Smooth muscle cell (in vitro differentiated cells): ENCODE results near the gene ABHD8. TPM values are rescaled to one million over a fixed set of nuclear protein-coding genes. Genes with fewer than 3 reads are reported as not detected.

ENCODE experiments used
- DNase-seq: peaks from one replicate; lab custom pipeline; 2025; ENCODE audit not compliant: unreplicated experiment; lab: John Stamatoyannopoulos, UW
- H2AFZ ChIP-seq: fragments of 200-600 bp; sonication (generic); 2 replicates; pipeline ENCODE4 v1.6.0; 2016; ENCODE audit warnings: antibody characterized with exemption, low read depth, mild to moderate bottlenecking
- H3F3A ChIP-seq: fragments of 200-600 bp; sonication (generic); 2 replicates; pipeline ENCODE4 v1.6.0; 2017; ENCODE audit warnings: antibody characterized with exemption, low read depth
- H3K27ac ChIP-seq: fragments of 200-600 bp; sonication (generic); 2 replicates; pipeline ENCODE4 v1.5.1; 2016; ENCODE audit warnings: low read depth, mild to moderate bottlenecking
- H3K27me3 ChIP-seq: fragments of 200-600 bp; sonication (generic); 2 replicates; pipeline ENCODE4 v1.6.1; 2016; ENCODE audit warnings: low read depth, mild to moderate bottlenecking
- H3K36me3 ChIP-seq: fragments of 200-600 bp; sonication (generic); 2 replicates; pipeline ENCODE4 v1.5.1; 2016; ENCODE audit warnings: low read depth
- H3K4me1 ChIP-seq: fragments of 200-600 bp; sonication (generic); 2 replicates; pipeline ENCODE4 v1.5.1; 2016; ENCODE audit warnings: low read depth
- H3K4me2 ChIP-seq: fragments of 200-600 bp; sonication (generic); 2 replicates; pipeline ENCODE4 v1.6.0; 2016; ENCODE audit warnings: mild to moderate bottlenecking
- H3K4me3 ChIP-seq: fragments of 200-600 bp; sonication (generic); 2 replicates; pipeline ENCODE4 v1.5.1; 2016; ENCODE audit warnings: mild to moderate bottlenecking
- H3K79me2 ChIP-seq: fragments of 200-600 bp; sonication (generic); 2 replicates; pipeline ENCODE4 v1.6.0; 2016; ENCODE audit warnings: low read depth, mild to moderate bottlenecking
- H3K9ac ChIP-seq: fragments of 200-600 bp; sonication (generic); 2 replicates; pipeline ENCODE4 v1.6.0; 2016; ENCODE audit warnings: low read depth
- H3K9me3 ChIP-seq: fragments of 200-600 bp; sonication (generic); replicated peaks from 2 replicates; pipeline ENCODE4 v1.5.1; 2016; ENCODE audit warnings: low read depth
- H4K20me1 ChIP-seq: fragments of 200-600 bp; sonication (generic); 2 replicates; pipeline ENCODE4 v1.6.0; 2016; ENCODE audit warnings: low read depth
- WGBS: methylation state at CpG from one replicate; pipeline ENCODE4 v1.1.7; 2016; ENCODE audit warnings: low lambda C conversion rate; 5-methylcytosine and 5-hydroxymethylcytosine counted together
- polyA plus RNA-seq: library from polyadenylated mRNA; unstranded; fragments of >200 nt; fragmentation: Nextera tagmentation; extraction: Ambion mirVana; gene quantifications from 2 replicates; pipeline ENCODE4 v1.2.1, GENCODE V29; 2016
- total RNA-seq: library from RNA; depleted of rRNA; stranded (reverse); fragments of >200 nt; gene quantifications from 2 replicates; pipeline ENCODE4 v1.2.3, GENCODE V29; 2014
- TF ChIP-seq, protein P1 (sequence below): fragments of 200-600 bp; sonication (generic); IDR thresholded peaks from 2 replicates; pipeline ENCODE4 v1.5.1; 2017; ENCODE audit warnings: borderline replicate concordance, mild to moderate bottlenecking, antibody characterized with exemption; ENCODE audit not compliant: insufficient read depth, poor library complexity, severe bottlenecking

Gene ABHD8
- total and polyA plus RNA-seq, 2 experiments from 2014 or later = 9.2 to 15.1 TPM

DNA sequence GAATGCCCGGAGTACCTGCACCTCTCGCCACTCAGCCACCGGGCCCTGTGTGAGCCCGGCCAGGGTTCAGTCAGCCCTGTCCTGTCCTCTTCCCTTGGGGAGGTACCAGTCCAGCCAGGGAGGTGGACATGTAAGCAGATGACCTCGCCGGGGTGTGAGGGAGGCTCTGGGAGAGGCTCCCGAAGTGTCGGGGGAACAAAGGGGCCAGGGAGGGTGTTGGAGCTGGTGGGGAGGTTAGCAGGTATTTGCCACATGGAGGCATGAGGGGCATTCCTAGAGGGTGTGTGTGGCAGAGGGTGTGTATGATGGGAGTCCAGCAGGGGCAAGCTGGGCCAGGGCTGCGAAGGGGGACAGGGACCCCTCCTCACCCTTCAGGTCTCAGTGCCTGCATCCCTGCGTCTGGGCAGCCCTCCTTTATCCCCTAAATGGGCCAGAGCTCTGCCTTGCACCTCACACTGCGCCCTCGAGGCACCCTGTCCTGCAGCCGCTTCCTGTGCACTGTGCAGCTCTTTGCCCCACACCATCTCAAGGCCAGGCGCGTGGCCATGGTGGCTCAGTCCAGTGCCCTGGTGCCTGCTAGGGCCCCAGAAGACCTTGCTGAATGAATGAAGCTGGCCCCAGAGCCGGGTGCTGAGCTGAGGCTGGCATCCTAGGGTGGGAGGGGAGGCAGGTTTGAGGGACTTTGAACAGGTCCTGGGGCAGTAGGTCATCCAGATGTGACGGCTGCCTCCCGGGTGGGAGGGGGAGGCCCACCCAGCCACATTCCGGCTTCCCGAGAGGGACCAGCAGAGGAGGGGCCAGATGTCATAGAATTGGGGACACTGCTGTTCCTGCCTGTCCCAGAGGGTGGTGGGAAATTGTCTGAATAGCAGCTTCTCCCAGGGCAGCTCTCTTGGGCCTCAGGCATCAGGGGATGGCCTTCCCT is 9.2 kb upstream of the ABHD8 start:
- no peak for DNase-seq
- Histone ChIP-seq H3K79me2 (peaks cover 36% of the 10 kb centered on the region), H3K27ac (peak overlapping the region; percentile 93), H3K36me3 (no peaks in the 10 kb centered on the region), H3K4me3 (no peak overlapping the region), H3K9me3 (no peaks in the 10 kb centered on the region), H2AFZ (no peak overlapping the region), H3K4me2 (peak overlapping the region; percentile 65), H3K27me3 (no peaks in the 10 kb centered on the region), H3K9ac (peak overlapping the region; percentile 75), H4K20me1 (peaks cover 39% of the 10 kb centered on the region), H3F3A (no peaks in the 10 kb centered on the region), H3K4me1 (peaks cover 9% of the 10 kb centered on the region)
- 81% methylated on average over 20 of the region's 20 CpGs for WGBS
- TF ChIP-seq, protein P1, sequence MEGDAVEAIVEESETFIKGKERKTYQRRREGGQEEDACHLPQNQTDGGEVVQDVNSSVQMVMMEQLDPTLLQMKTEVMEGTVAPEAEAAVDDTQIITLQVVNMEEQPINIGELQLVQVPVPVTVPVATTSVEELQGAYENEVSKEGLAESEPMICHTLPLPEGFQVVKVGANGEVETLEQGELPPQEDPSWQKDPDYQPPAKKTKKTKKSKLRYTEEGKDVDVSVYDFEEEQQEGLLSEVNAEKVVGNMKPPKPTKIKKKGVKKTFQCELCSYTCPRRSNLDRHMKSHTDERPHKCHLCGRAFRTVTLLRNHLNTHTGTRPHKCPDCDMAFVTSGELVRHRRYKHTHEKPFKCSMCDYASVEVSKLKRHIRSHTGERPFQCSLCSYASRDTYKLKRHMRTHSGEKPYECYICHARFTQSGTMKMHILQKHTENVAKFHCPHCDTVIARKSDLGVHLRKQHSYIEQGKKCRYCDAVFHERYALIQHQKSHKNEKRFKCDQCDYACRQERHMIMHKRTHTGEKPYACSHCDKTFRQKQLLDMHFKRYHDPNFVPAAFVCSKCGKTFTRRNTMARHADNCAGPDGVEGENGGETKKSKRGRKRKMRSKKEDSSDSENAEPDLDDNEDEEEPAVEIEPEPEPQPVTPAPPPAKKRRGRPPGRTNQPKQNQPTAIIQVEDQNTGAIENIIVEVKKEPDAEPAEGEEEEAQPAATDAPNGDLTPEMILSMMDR = no peak

DNA sequence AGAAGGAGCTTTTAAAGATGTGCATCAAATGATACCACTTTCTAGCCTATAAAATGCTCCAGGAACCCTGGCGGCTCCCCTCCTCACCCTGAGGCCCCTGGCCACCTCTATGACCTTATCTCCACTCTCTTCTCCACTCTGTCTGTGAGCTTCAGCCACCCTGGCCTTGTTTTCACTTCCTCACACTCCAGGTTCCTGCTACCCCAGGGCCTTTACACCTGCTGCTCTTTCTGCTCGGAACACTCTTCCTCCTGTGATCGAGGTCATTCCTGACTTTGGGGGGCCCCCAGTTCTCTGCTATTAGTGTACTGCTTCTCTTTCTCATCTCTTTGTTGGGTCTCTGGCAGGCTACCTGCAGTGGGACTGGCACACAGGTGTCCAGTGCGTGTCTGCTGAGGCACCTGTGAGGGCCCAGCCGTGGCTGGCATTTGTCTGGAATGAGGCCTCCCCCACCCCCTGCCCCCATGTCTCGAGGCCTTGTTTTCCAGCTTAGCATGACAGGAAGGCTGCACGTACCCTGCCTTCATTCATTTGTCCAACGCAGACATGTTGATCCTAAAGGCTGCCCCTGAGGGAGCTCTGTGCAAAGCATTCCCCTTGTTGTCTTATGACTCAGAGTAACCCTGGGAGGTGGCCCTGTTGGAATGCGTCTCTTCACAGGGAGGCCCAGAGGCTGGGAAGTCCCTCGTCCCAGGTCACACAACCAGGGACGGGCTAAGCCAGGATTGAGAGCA is 8.4 kb upstream of the ABHD8 start:
- peak overlapping the region; percentile 93 for H3K27ac ChIP-seq
- peaks cover 36% of the 10 kb centered on the region for H3K79me2 ChIP-seq
- H3K4me2 ChIP-seq = peak overlapping the region; percentile 65
- H3K4me3 ChIP-seq = peak overlapping the region; percentile 6
- H2AFZ ChIP-seq = no peak overlapping the region
- peaks cover 10% of the 10 kb centered on the region for H3K4me1 ChIP-seq
- no peak for DNase-seq
- H3F3A ChIP-seq = no peaks in the 10 kb centered on the region
- 57% methylated on average over 11 of the region's 11 CpGs for WGBS
- TF ChIP-seq, protein P1 = no peak
- H3K36me3 ChIP-seq = no peaks in the 10 kb centered on the region
- peak overlapping the region; percentile 75 for H3K9ac ChIP-seq
- no peaks in the 10 kb centered on the region for H3K9me3 ChIP-seq
- H4K20me1 ChIP-seq = peaks cover 39% of the 10 kb centered on the region
- no peaks in the 10 kb centered on the region for H3K27me3 ChIP-seq

DNA sequence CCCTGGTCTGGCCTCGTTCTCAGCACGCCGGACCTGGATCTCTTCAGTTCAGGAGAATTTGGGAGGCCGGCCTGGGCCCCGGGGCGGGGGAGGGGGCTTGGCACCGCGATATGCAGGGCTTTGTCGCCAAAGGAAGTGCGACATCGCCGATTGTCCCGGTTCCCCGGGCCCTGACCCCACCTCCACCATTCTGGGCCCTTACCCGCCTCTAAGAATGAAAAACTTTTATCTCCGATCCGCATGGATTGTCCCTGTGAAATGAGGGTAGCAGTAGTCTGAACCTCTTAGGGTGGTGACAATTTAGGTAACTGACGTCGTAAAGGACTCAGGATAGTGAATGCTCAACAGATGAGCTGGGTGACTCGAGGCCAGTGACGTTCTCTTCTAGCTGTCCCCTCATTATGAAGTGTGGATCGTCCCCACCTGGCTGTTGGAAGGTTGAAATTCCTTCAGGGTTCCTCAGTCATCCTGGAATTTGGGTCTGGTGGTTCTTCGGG is 6.8 kb upstream of the ABHD8 start:
- H3K27ac ChIP-seq = peak overlapping the region; percentile 93
- H4K20me1 ChIP-seq = peaks cover 39% of the 10 kb centered on the region
- no peak for DNase-seq
- H3K9ac ChIP-seq = peak overlapping the region; percentile 98
- peaks cover 13% of the 10 kb centered on the region for H3K4me1 ChIP-seq
- no peaks in the 10 kb centered on the region for H3K9me3 ChIP-seq
- peak overlapping the region; percentile 100 for H3K4me2 ChIP-seq
- H2AFZ ChIP-seq = no peak overlapping the region
- peaks cover 36% of the 10 kb centered on the region for H3K79me2 ChIP-seq
- peak overlapping the region; percentile 97 for H3K4me3 ChIP-seq
- no peaks in the 10 kb centered on the region for H3F3A ChIP-seq
- no peaks in the 10 kb centered on the region for H3K27me3 ChIP-seq
- H3K36me3 ChIP-seq = no peaks in the 10 kb centered on the region
- TF ChIP-seq, protein P1 = no peak
- 9% methylated on average over 23 of the region's 23 CpGs for WGBS
